H4 (cell line): Measurements from ENCODE around the gene TTPAL. TPM values are rescaled to one million over a fixed set of nuclear protein-coding genes. Genes with fewer than 3 reads are reported as not detected.

Source experiments
- DNase-seq: peaks from one replicate; pipeline ENCODE4 v3.0.0-alpha.2; 2015; ENCODE audit warnings: low spot score
- total RNA-seq: library from RNA; depleted of rRNA; stranded (reverse); fragments of >200 nt; shearing (Covaris generic); gene quantifications from 2 replicates; pipeline ENCODE4 v1.2.3, GENCODE V29; 2014; rRNA removed

Gene TTPAL
- total RNA-seq, 1 experiment from 2014 or later, result 11.2 TPM

- DNase-seq, result no peak
Observed at GRCh38 chr20:44540834-44541233, 65.2 kb downstream of the TTPAL start.

- no peak for DNase-seq
Observed at GRCh38 chr20:44541992-44542391, 66.3 kb downstream of the TTPAL start.

GRCh38 chr20:44542890-44543289, 67.2 kb downstream of the TTPAL start:
- no peak for DNase-seq

GRCh38 chr20:44543358-44543757, 67.7 kb downstream of the TTPAL start:
- no peak for DNase-seq

Other genes with a start within 250 kb of the TTPAL start
- 0.08 TPM in 1 of 2 replicates, not detected in the other for gene GDAP1L1, start 228.6 kb upstream of the TTPAL start, total RNA-seq
- 7.6 and 7.9 TPM in 2 replicates for gene FITM2, start 164.7 kb upstream of the TTPAL start, total RNA-seq
- gene R3HDML, start 138.8 kb upstream of the TTPAL start, total RNA-seq, result not detected in 2 replicates
- not detected in 2 replicates for gene HNF4A, start 120.2 kb upstream of the TTPAL start, total RNA-seq
- gene SERINC3, start 46.2 kb downstream of the TTPAL start, total RNA-seq, result 46.4 and 82.7 TPM in 2 replicates
- 73.8 and 77.3 TPM in 2 replicates for gene PKIG, start 106.7 kb downstream of the TTPAL start, total RNA-seq
- gene ADA, start 175.8 kb downstream of the TTPAL start, total RNA-seq, result 7.9 and 11.3 TPM in 2 replicates
- 0.77 and 4.2 TPM in 2 replicates for gene CCN5, start 239.5 kb downstream of the TTPAL start, total RNA-seq